ENCODE results near the gene TSC2. TPM values are rescaled to one million over a fixed set of nuclear protein-coding genes. Genes with fewer than 3 reads are reported as not detected.

Gene TSC2
- total RNA-seq: 50.2 and 59.6 TPM in 2 replicates

DNA sequence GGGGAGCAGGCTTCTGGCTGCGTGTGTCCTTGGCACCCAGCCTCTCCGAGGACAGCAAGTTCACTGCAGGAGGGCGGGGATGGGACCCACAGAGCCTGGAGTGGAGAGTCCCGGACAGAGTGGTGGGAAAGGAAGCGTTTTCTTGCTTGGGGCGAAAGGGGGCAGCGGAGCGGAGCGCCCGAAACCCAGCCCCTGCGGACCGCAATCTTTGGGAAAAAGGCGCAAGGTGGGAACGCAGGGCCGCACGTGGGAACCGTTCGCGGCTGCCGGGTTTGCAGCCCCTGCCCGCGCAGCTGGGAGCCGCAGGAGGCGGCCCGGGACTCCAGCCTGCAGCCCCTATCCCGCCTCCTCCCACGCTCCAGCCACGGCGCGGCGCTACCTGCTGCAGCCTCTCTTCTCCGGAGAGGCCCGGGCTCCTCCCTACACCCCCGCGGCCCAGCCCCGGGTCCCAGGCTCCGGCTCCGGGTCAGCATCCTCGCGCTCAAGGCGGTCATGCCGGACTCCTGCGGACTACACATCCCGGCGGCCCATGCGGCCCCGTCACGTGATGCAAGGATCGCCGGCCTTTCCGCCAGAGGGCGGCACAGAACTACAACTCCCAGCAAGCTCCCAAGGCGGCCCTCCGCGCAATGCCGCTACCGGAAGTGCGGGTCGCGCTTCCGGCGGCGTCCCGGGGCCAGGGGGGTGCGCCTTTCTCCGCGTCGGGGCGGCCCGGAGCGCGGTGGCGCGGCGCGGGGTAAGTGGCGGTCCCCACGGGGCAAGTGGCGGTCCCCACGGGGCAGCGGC, at the start of gene TSC2, which contains the start of gene NTHL1:
Gene TSC2, plus strand, starts transcription at position 656 of the 786 bp plus-strand sequence. CDS start 631 bp downstream, outside the sequence.
Gene NTHL1, minus strand, starts transcription at position 505 of the 786 bp plus-strand sequence. Its CDS starts 11 bp downstream, at position 494.

DNA sequence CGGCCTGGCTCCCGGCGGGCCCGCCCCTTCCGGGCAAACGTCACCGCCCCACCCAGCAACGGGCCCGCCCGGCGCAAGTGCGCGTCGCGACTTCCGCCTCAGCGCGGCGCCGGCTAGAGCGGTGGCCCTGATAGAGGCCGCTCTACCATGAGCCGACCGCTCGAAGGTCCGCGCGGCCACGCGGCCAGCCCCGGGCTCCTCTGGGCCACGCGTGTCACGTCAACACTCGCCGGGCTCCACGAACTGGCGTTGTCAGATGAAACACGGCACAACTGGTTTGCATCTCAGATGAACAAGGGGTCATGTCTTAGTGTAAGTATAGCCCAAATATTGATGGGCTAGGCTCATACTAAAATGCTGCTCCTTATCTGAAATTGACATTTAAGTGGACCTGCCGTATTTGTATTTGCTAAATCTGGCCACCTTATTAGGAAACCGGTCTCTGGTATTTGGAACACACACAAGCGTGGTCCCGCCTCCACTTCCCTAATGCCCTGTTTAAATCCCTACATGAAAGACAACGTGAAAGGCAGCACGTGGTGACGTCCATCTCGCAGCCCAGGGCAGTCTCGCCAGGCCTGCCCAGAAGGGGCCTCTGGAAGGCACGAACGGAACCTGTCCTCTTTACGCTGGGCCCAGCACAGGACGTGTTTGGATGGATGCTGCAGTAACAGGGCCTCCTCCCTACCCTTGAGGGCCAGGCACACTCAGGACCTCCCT, 37.8 kb upstream of the TSC2 start, which contains the start of gene ZNF598:
Gene ZNF598, minus strand, starts transcription at position 31 of the 720 bp plus-strand sequence.

DNA sequence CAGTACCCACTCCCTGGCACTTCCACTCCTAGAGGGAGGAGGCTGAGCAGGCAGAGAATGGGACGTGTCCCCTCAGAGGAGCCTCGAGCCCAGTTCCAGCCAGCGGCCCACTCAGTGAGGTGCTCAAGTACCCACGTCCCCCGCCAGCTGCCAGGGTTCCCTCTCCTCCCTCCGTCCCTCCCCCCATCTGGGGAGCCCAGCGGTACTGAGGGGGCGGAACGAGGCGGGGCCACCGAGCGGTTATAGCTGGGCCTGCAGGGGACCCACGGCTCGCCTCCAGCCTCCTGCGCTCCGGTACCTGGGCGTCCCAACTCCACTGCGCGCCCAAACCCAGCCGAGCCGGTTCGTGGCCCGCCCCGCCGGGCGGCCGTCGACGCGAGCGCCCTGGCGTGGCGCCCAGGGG, 28.3 kb upstream of the TSC2 start, which contains the start of gene NPW:
Gene NPW, plus strand, starts transcription at position 268 of the 403 bp plus-strand sequence.

DNA sequence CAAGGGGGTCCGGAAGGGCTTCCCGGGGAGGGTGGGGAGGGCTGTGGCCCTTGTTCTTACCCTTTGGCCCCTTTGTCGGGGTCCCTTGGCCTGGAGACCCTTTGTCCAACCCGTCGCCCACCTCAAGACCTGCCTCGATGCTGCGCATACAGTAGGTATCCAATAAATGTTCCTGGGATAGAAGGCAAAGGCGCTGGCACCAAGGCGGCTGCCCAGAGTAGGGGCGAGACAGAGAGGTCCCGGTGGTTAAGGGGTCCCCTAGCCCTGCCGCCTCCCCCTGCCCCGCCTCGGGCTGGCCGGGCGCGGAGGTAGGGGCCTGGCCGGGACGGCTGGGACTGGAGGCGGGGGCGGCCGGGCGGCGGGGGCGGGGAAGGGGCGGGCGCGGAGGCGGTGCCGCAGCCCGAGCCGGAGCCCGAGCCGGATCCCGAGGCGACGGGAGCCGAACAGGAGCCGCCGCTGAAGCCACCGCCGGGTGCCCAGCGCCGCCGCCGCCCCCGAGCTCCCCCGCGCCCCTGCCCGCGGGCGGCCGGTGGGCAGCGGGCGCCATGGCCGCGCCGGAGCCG, 21.2 kb upstream of the TSC2 start, which contains the start of gene NHERF2:
Gene NHERF2, plus strand, starts transcription at position 442 of the 563 bp plus-strand sequence. Its CDS starts 104 bp downstream, at position 546.

GRCh38 chr16:2135770-2136490, 88.1 kb downstream of the TSC2 start, which contains the start of gene PKD1:
TSS of gene PKD1 (minus strand) at chr16:2135898. CDS start at chr16:2135689, 209 bp downstream.

Other genes starting within 250 kb of the TSC2 start
- 48.1 and 55.1 TPM in 2 replicates for gene HAGH, start 221.2 kb upstream of the TSC2 start, total RNA-seq
- 66.5 and 87.0 TPM in 2 replicates for gene FAHD1, start 220.8 kb upstream of the TSC2 start, total RNA-seq
- 0.22 and 0.50 TPM in 2 replicates for gene MEIOB, start 175.8 kb upstream of the TSC2 start, total RNA-seq
- not detected in 2 replicates for gene HS3ST6, start 129.6 kb upstream of the TSC2 start, total RNA-seq
- 6.2 and 6.6 TPM in 2 replicates for gene MSRB1, start 104.8 kb upstream of the TSC2 start, total RNA-seq
- not detected in 2 replicates for gene RPL3L, start 93.3 kb upstream of the TSC2 start, total RNA-seq
- 110 and 149 TPM in 2 replicates for gene NDUFB10, start 88.4 kb upstream of the TSC2 start, total RNA-seq
- 1,423 and 2,571 TPM in 2 replicates for gene RPS2, start 83.2 kb upstream of the TSC2 start, total RNA-seq
- gene RNF151, start 81.1 kb upstream of the TSC2 start, total RNA-seq: not detected in 2 replicates
- gene TBL3, start 75.9 kb upstream of the TSC2 start, total RNA-seq: 40.7 and 57.5 TPM in 2 replicates
- not detected in 2 replicates for gene NOXO1, start 66.5 kb upstream of the TSC2 start, total RNA-seq
- 18.5 and 23.0 TPM in 2 replicates for gene GFER, start 63.8 kb upstream of the TSC2 start, total RNA-seq
- 1.4 and 6.1 TPM in 2 replicates for gene SYNGR3, start 58.0 kb upstream of the TSC2 start, total RNA-seq
- gene ZNF598, start 38.2 kb upstream of the TSC2 start, total RNA-seq: 20.7 and 22.7 TPM in 2 replicates
- 0.33 and 0.87 TPM in 2 replicates for gene NPW, start 28.2 kb upstream of the TSC2 start, total RNA-seq
- gene NHERF2, start 21.1 kb upstream of the TSC2 start, total RNA-seq: 12.1 and 17.7 TPM in 2 replicates
- 29.5 and 31.0 TPM in 2 replicates for gene NTHL1, start 151 bp upstream of the TSC2 start, total RNA-seq
- gene PKD1, start 87.9 kb downstream of the TSC2 start, total RNA-seq: 137 and 254 TPM in 2 replicates
- 1.1 and 1.4 TPM in 2 replicates for gene RAB26, start 100.6 kb downstream of the TSC2 start, total RNA-seq
- gene TRAF7, start 107.8 kb downstream of the TSC2 start, total RNA-seq: 46.6 and 52.6 TPM in 2 replicates
- 0.12 and 0.33 TPM in 2 replicates for gene CASKIN1, start 148.6 kb downstream of the TSC2 start, total RNA-seq
- gene MLST8, start 157.5 kb downstream of the TSC2 start, total RNA-seq: 22.6 and 28.9 TPM in 2 replicates
- gene BRICD5, start 162.9 kb downstream of the TSC2 start, total RNA-seq: 1.7 and 4.9 TPM in 2 replicates
- 14.1 and 24.5 TPM in 2 replicates for gene PGP, start 166.9 kb downstream of the TSC2 start, total RNA-seq
- gene E4F1, start 175.6 kb downstream of the TSC2 start, total RNA-seq: 37.0 and 38.0 TPM in 2 replicates
- gene DNASE1L2, start 188.5 kb downstream of the TSC2 start, total RNA-seq: 0.44 and 0.87 TPM in 2 replicates
- gene ECI1, start 203.6 kb downstream of the TSC2 start, total RNA-seq: 51.1 and 60.7 TPM in 2 replicates
- gene RNPS1, start 220.1 kb downstream of the TSC2 start, total RNA-seq: 50.1 and 82.1 TPM in 2 replicates

All from uterine smooth muscle cell (primary cell).